OCI-LY1 (cell line): ENCODE results near the gene CDH26.

Experiments
- H2AFZ ChIP-seq: fragments of 200-600 bp; sonication (generic), shearing (Covaris generic); 2 replicates; pipeline ENCODE4 v1.6.0; 2014; ENCODE audit warnings: antibody characterized with exemption, mild to moderate bottlenecking, low read length
- H3F3A ChIP-seq: fragments of 200-600 bp; sonication (generic), shearing (Covaris generic); 2 replicates; pipeline ENCODE4 v1.6.0; 2014; ENCODE audit warnings: mild to moderate bottlenecking, antibody characterized with exemption, low read length, moderate library complexity; ENCODE audit not compliant: insufficient read depth
- H3K27ac ChIP-seq: fragments of 200-600 bp; sonication (generic); 2 replicates; pipeline ENCODE4 v1.5.1; 2014; ENCODE audit warnings: low read length, mixed run types, mild to moderate bottlenecking, low read depth; ENCODE audit not compliant: poor library complexity, severe bottlenecking
- H3K27me3 ChIP-seq: fragments of 200-600 bp; sonication (generic); 2 replicates; pipeline ENCODE4 v1.6.0; 2014; ENCODE audit warnings: antibody characterized with exemption, mild to moderate bottlenecking, low read length, moderate library complexity; ENCODE audit not compliant: insufficient read depth
- H3K36me3 ChIP-seq: fragments of 200-600 bp; sonication (generic); 2 replicates; pipeline ENCODE4 v1.6.1; 2014; ENCODE audit warnings: mild to moderate bottlenecking, antibody characterized with exemption, low read length, moderate library complexity, mixed read lengths; ENCODE audit not compliant: insufficient read depth
- H3K4me1 ChIP-seq: fragments of 200-600 bp; sonication (generic); 2 replicates; pipeline ENCODE4 v1.5.1; 2014; ENCODE audit warnings: mild to moderate bottlenecking, low read length, moderate library complexity; ENCODE audit not compliant: insufficient read depth, severe bottlenecking
- H3K4me2 ChIP-seq: fragments of 200-600 bp; sonication (generic), shearing (Covaris generic); 2 replicates; pipeline ENCODE4 v1.6.1; 2014; ENCODE audit warnings: low read length
- H3K4me3 ChIP-seq: fragments of 200-600 bp; sonication (generic); 2 replicates; pipeline ENCODE4 v1.5.1; 2014; ENCODE audit warnings: low read length, low read depth, mild to moderate bottlenecking, mixed read lengths; ENCODE audit not compliant: poor library complexity, severe bottlenecking
- H3K79me2 ChIP-seq: fragments of 200-600 bp; shearing (Covaris generic); 2 replicates; pipeline ENCODE4 v1.6.1; 2016; ENCODE audit warnings: mixed run types, low read length, mixed read lengths; ENCODE audit not compliant: insufficient read depth
- H3K9ac ChIP-seq: fragments of 200-600 bp; sonication (generic), shearing (Covaris generic); 2 replicates; pipeline ENCODE4 v1.6.1; 2014; ENCODE audit warnings: mild to moderate bottlenecking, low read length, mixed read lengths
- H3K9me2 ChIP-seq: fragments of 200-600 bp; sonication (generic), shearing (Covaris generic); 2 replicates; pipeline ENCODE4 v1.6.1; 2014; ENCODE audit warnings: low read depth, mild to moderate bottlenecking, low read length, mixed read lengths
- H3K9me3 ChIP-seq: fragments of 200-600 bp; shearing (Covaris generic); 2 replicates; pipeline ENCODE4 v1.6.1; 2014; ENCODE audit warnings: low read length, mixed read lengths
- H4K20me1 ChIP-seq: fragments of 200-600 bp; sonication (generic), shearing (Covaris generic); 2 replicates; pipeline ENCODE4 v1.6.0; 2016; ENCODE audit warnings: mild to moderate bottlenecking, low read length; ENCODE audit not compliant: insufficient read depth
- CTCF ChIP-seq: fragments of 200-600 bp; sonication (generic), shearing (Covaris generic); IDR thresholded peaks from 2 replicates; pipeline ENCODE4 v1.5.1; 2017; ENCODE audit warnings: mild to moderate bottlenecking, antibody characterized with exemption, low read length, moderate library complexity, mixed read lengths
- EZH2 ChIP-seq: fragments of 200-600 bp; sonication (generic), shearing (Covaris generic); IDR thresholded peaks from 2 replicates; pipeline ENCODE4 v1.8.0; 2017; ENCODE audit warnings: borderline replicate concordance, mixed run types, mild to moderate bottlenecking, antibody characterized with exemption, low read length, moderate library complexity, mixed read lengths

Gene CDH26

GRCh38 chr20:60000271-60001042 is 42.2 kb downstream of the CDH26 start:
- no peaks in the 10 kb centered on the region for H3K9me3 ChIP-seq
- no peak overlapping the region for H3K4me2 ChIP-seq
- H3K36me3 ChIP-seq, result no peaks in the 10 kb centered on the region
- no peak overlapping the region for H2AFZ ChIP-seq
- H3K27ac ChIP-seq, result no peak overlapping the region
- no peaks in the 10 kb centered on the region for H3K9me2 ChIP-seq
- H4K20me1 ChIP-seq, result no peaks in the 10 kb centered on the region
- TF ChIP-seq CTCF, result no peak
- no peak for TF ChIP-seq EZH2
- H3K4me3 ChIP-seq, result no peak overlapping the region
- no peaks in the 10 kb centered on the region for H3K4me1 ChIP-seq
- H3K27me3 ChIP-seq, result no peaks in the 10 kb centered on the region
- H3K9ac ChIP-seq, result no peak overlapping the region
- H3K79me2 ChIP-seq, result no peaks in the 10 kb centered on the region
- H3F3A ChIP-seq, result no peaks in the 10 kb centered on the region

- Histone ChIP-seq H2AFZ (no peak overlapping the region), H3K27me3 (no peaks in the 10 kb centered on the region), H3K9me2 (no peaks in the 10 kb centered on the region), H3K79me2 (no peaks in the 10 kb centered on the region), H4K20me1 (no peaks in the 10 kb centered on the region), H3K4me1 (no peaks in the 10 kb centered on the region), H3F3A (no peaks in the 10 kb centered on the region), H3K9me3 (no peaks in the 10 kb centered on the region), H3K4me3 (no peak overlapping the region), H3K36me3 (no peaks in the 10 kb centered on the region), H3K4me2 (no peak overlapping the region), H3K9ac (no peak overlapping the region), H3K27ac (no peak overlapping the region)
- TF ChIP-seq EZH2, result no peak
- TF ChIP-seq CTCF, result no peak
Measured at GRCh38 chr20:60001108-60001507, 42.9 kb downstream of the CDH26 start.

- no peak for TF ChIP-seq CTCF
- no peak for TF ChIP-seq EZH2
- Histone ChIP-seq H2AFZ (no peak overlapping the region), H3K27ac (no peak overlapping the region), H3K27me3 (no peaks in the 10 kb centered on the region), H3K9me3 (no peaks in the 10 kb centered on the region), H3K4me3 (no peak overlapping the region), H3K36me3 (no peaks in the 10 kb centered on the region), H3K9ac (no peak overlapping the region), H3K4me2 (no peak overlapping the region), H3K9me2 (no peaks in the 10 kb centered on the region), H3K79me2 (no peaks in the 10 kb centered on the region), H4K20me1 (no peaks in the 10 kb centered on the region), H3K4me1 (no peaks in the 10 kb centered on the region), H3F3A (no peaks in the 10 kb centered on the region)
Measured at GRCh38 chr20:60003776-60004175, 45.6 kb downstream of the CDH26 start.
